HEK293 (cell line): ENCODE results near the gene YIF1B.

ENCODE experiments used
- EGR2 ChIP-seq: fragments of 450-650 bp; formaldehyde crosslinking; IDR thresholded peaks from 2 replicates; pipeline ENCODE4 v1.5.1; 2016; ENCODE audit warnings: low read depth, missing biosample characterization, missing genetic modification characterization
- GLI2 ChIP-seq: fragments of 450-650 bp; formaldehyde crosslinking; IDR thresholded peaks from 2 replicates; pipeline ENCODE4; 2017; ENCODE audit warnings: missing biosample characterization, missing genetic modification characterization, low read depth, borderline replicate concordance
- GLI4 ChIP-seq: fragments of 450-650 bp; formaldehyde crosslinking; IDR thresholded peaks from 2 replicates; pipeline ENCODE4 v1.5.1; 2016; ENCODE audit warnings: missing biosample characterization, missing genetic modification characterization
- HOXD13 ChIP-seq: sonication (generic); formaldehyde crosslinking; IDR thresholded peaks from 2 replicates; pipeline ENCODE4 v1.8.0; 2022; ENCODE audit warnings: missing genetic modification reagents, borderline replicate concordance
- KLF7 ChIP-seq: fragments of 450-650 bp; formaldehyde crosslinking; IDR thresholded peaks from 2 replicates; pipeline ENCODE4 v1.5.1; 2016; ENCODE audit warnings: missing biosample characterization, missing genetic modification characterization, borderline replicate concordance
- KLF9 ChIP-seq: fragments of 450-650 bp; formaldehyde crosslinking; IDR thresholded peaks from 2 replicates; pipeline ENCODE4 v1.5.1; 2016; ENCODE audit warnings: missing biosample characterization, missing genetic modification characterization, low read depth
- PRDM6 ChIP-seq: fragments of 450-650 bp; formaldehyde crosslinking; IDR thresholded peaks from 2 replicates; pipeline ENCODE4 v1.5.1; 2017; ENCODE audit warnings: missing biosample characterization, missing genetic modification characterization
- TCF7L2 ChIP-seq: IDR thresholded peaks from 2 replicates; pipeline ENCODE4 v1.6.1; 2011; ENCODE audit warnings: low read depth, mild to moderate bottlenecking, inconsistent platforms, low read length, moderate library complexity, borderline replicate concordance
- YY1 ChIP-seq: fragments of 450-650 bp; formaldehyde crosslinking; IDR thresholded peaks from 2 replicates; pipeline ENCODE4 v1.5.1; 2018; ENCODE audit warnings: missing biosample characterization, missing genetic modification characterization
- ZBTB17 ChIP-seq: fragments of 450-650 bp; formaldehyde crosslinking; IDR thresholded peaks from 2 replicates; pipeline ENCODE4 v1.5.1; 2016; ENCODE audit warnings: missing biosample characterization, missing genetic modification characterization
- ZBTB21 ChIP-seq: fragments of 450-650 bp; formaldehyde crosslinking; IDR thresholded peaks from 2 replicates; pipeline ENCODE4 v1.5.1; 2017; ENCODE audit warnings: missing biosample characterization, missing genetic modification characterization
- ZNF248 ChIP-seq: fragments of 450-650 bp; formaldehyde crosslinking; IDR thresholded peaks from 2 replicates; pipeline ENCODE4 v1.5.1; 2017; ENCODE audit warnings: missing biosample characterization, missing genetic modification characterization
- ZNF280D ChIP-seq: fragments of 450-650 bp; formaldehyde crosslinking; IDR thresholded peaks from 2 replicates; pipeline ENCODE4 v1.5.1; 2016; ENCODE audit warnings: missing biosample characterization, missing genetic modification characterization
- ZNF292 ChIP-seq: fragments of 450-650 bp; formaldehyde crosslinking; IDR thresholded peaks from 2 replicates; pipeline ENCODE4 v1.5.1; 2016; ENCODE audit warnings: low read depth, missing biosample characterization, missing genetic modification characterization, borderline replicate concordance
- ZNF311 ChIP-seq: fragments of 450-650 bp; formaldehyde crosslinking; IDR thresholded peaks from 2 replicates; pipeline ENCODE4 v1.5.1; 2017; ENCODE audit warnings: missing biosample characterization, missing genetic modification characterization, borderline replicate concordance
- ZNF416 ChIP-seq: fragments of 450-650 bp; formaldehyde crosslinking; IDR thresholded peaks from 2 replicates; pipeline ENCODE4 v1.5.1; 2016; ENCODE audit warnings: missing biosample characterization, missing genetic modification characterization
- ZNF560 ChIP-seq: fragments of 450-650 bp; formaldehyde crosslinking; IDR thresholded peaks from 2 replicates; pipeline ENCODE4 v1.5.1; 2017; ENCODE audit warnings: missing biosample characterization, missing genetic modification characterization, borderline replicate concordance
- ZNF596 ChIP-seq: fragments of 450-650 bp; IDR thresholded peaks from 2 replicates; pipeline ENCODE4 v1.5.0; 2018; ENCODE audit warnings: missing biosample characterization, mild to moderate bottlenecking, missing genetic modification characterization, moderate library complexity
- ZNF658 ChIP-seq: fragments of 450-650 bp; formaldehyde crosslinking; IDR thresholded peaks from 2 replicates; pipeline ENCODE4; 2016; ENCODE audit warnings: missing biosample characterization, missing genetic modification characterization
- ZNF660 ChIP-seq: fragments of 450-650 bp; IDR thresholded peaks from 2 replicates; pipeline ENCODE4 v1.5.1; 2018; ENCODE audit warnings: missing biosample characterization, mild to moderate bottlenecking, missing genetic modification characterization
- ZNF664 ChIP-seq: fragments of 450-650 bp; formaldehyde crosslinking; IDR thresholded peaks from 2 replicates; pipeline ENCODE4 v1.5.1; 2016; ENCODE audit warnings: missing biosample characterization, missing genetic modification characterization
- ZNF692 ChIP-seq: fragments of 450-650 bp; formaldehyde crosslinking; IDR thresholded peaks from 2 replicates; pipeline ENCODE4 v1.5.1; 2016; ENCODE audit warnings: missing biosample characterization, missing genetic modification characterization
- ZNF76 ChIP-seq: fragments of 450-650 bp; formaldehyde crosslinking; IDR thresholded peaks from 2 replicates; pipeline ENCODE4; 2016; ENCODE audit warnings: low read depth, missing biosample characterization, missing genetic modification characterization, borderline replicate concordance
- ZNF777 ChIP-seq: fragments of 450-650 bp; formaldehyde crosslinking; IDR thresholded peaks from 2 replicates; pipeline ENCODE4 v1.5.1; 2017; ENCODE audit warnings: missing biosample characterization, missing genetic modification characterization, borderline replicate concordance
- ZNF837 ChIP-seq: fragments of 450-650 bp; formaldehyde crosslinking; IDR thresholded peaks from 2 replicates; pipeline ENCODE4 v1.5.1; 2016; ENCODE audit warnings: missing biosample characterization, missing genetic modification characterization
- ZSCAN16 ChIP-seq: fragments of 450-650 bp; formaldehyde crosslinking; IDR thresholded peaks from 2 replicates; pipeline ENCODE4 v1.5.1; 2016; ENCODE audit warnings: missing biosample characterization, missing genetic modification characterization
- ZSCAN30 ChIP-seq: fragments of 450-650 bp; IDR thresholded peaks from 2 replicates; pipeline ENCODE4 v1.5.1; 2018; ENCODE audit warnings: missing biosample characterization, mild to moderate bottlenecking, missing genetic modification characterization, moderate library complexity
- ZSCAN5A ChIP-seq: fragments of 450-650 bp; formaldehyde crosslinking; IDR thresholded peaks from 2 replicates; pipeline ENCODE4 v1.5.1; 2016; ENCODE audit warnings: missing biosample characterization, missing genetic modification characterization
- TF ChIP-seq, protein P1 (sequence below): sonication (generic); formaldehyde crosslinking; IDR thresholded peaks from 2 replicates; pipeline ENCODE4 v1.8.1; 2022; ENCODE audit warnings: mild to moderate bottlenecking, moderate library complexity, missing genetic modification reagents
- TF ChIP-seq, protein P2 (sequence below): fragments of 450-650 bp; formaldehyde crosslinking; IDR thresholded peaks from 2 replicates; pipeline ENCODE4 v1.5.1; 2017; ENCODE audit warnings: missing biosample characterization, missing genetic modification characterization

Gene YIF1B

GRCh38 chr19:38319421-38320258 lies 3.9 kb upstream of the YIF1B start, which contains the start of gene KCNK6 (continued):
- no peak for TF ChIP-seq KLF9 (tag by site-specific recombination)
- TF ChIP-seq ZBTB17 (tag by site-specific recombination), result 0 out of 2 replicates have a peak, but pooled peaks have one; percentile 9
- TF ChIP-seq ZNF692 (tag by site-specific recombination), result peak; percentile 38; the same call in 1 of the 2 replicates
- TF ChIP-seq HOXD13 (CRISPR knock-in tag), result no peak
- TF ChIP-seq GLI4 (tag by site-specific recombination), result no peak
- TF ChIP-seq ZNF248 (tag by site-specific recombination), result no peak
- TF ChIP-seq YY1 (tag by site-specific recombination), result no peak
- TF ChIP-seq ZNF311 (tag by site-specific recombination), result no peak
- TF ChIP-seq ZNF596 (tag by site-specific recombination), result peak; percentile 7; the same call in 1 of the 2 replicates
- TF ChIP-seq ZSCAN30 (tag by site-specific recombination), result no peak
- no peak for TF ChIP-seq ZSCAN16 (tag by site-specific recombination)
- 0 out of 2 replicates have a peak, but pooled peaks have one; percentile 17 for TF ChIP-seq ZNF416 (tag by site-specific recombination)
- TF ChIP-seq ZNF777 (tag by site-specific recombination), result peak; percentile 28; the same call in 1 of the 2 replicates
- TF ChIP-seq ZBTB21 (tag by site-specific recombination), result no peak
- TF ChIP-seq GLI2 (tag by site-specific recombination), result no peak
- TF ChIP-seq ZNF658 (tag by site-specific recombination), result no peak
- TF ChIP-seq KLF7 (tag by site-specific recombination), result no peak
- peak; percentile 67 for TF ChIP-seq EGR2 (tag by site-specific recombination)
- TF ChIP-seq PRDM6 (tag by site-specific recombination), result no peak
- no peak for TF ChIP-seq ZNF280D (tag by site-specific recombination)
- TF ChIP-seq TCF7L2, result no peak
- no peak for TF ChIP-seq ZNF292
- TF ChIP-seq, protein P1, sequence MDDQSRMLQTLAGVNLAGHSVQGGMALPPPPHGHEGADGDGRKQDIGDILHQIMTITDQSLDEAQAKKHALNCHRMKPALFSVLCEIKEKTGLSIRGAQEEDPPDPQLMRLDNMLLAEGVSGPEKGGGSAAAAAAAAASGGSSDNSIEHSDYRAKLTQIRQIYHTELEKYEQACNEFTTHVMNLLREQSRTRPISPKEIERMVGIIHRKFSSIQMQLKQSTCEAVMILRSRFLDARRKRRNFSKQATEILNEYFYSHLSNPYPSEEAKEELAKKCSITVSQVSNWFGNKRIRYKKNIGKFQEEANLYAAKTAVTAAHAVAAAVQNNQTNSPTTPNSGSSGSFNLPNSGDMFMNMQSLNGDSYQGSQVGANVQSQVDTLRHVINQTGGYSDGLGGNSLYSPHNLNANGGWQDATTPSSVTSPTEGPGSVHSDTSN (CRISPR knock-in tag), result 0 out of 2 replicates have a peak, but pooled peaks have one; percentile 29
- TF ChIP-seq, protein P2, sequence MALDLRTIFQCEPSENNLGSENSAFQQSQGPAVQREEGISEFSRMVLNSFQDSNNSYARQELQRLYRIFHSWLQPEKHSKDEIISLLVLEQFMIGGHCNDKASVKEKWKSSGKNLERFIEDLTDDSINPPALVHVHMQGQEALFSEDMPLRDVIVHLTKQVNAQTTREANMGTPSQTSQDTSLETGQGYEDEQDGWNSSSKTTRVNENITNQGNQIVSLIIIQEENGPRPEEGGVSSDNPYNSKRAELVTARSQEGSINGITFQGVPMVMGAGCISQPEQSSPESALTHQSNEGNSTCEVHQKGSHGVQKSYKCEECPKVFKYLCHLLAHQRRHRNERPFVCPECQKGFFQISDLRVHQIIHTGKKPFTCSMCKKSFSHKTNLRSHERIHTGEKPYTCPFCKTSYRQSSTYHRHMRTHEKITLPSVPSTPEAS (tag by site-specific recombination), result no peak
- no peak for TF ChIP-seq ZSCAN5A (tag by site-specific recombination)
- TF ChIP-seq ZNF76 (tag by site-specific recombination), result no peak
- no peak for TF ChIP-seq ZNF837 (tag by site-specific recombination)
- TF ChIP-seq ZNF664, result no peak
- TF ChIP-seq ZNF660 (tag by site-specific recombination), result no peak
- no peak for TF ChIP-seq ZNF560
